K562 (cell line): ENCODE results near the gene RHBG. TPM values are rescaled to one million over a fixed set of nuclear protein-coding genes. Genes with fewer than 3 reads are reported as not detected.

Source experiments
- ATAC-seq: fragments of 200-7000 bp; cut with Tn5 transposase; 3 replicates; pipeline ENCODE4 v1.9.1; 2020; ENCODE audit warnings: moderate library complexity
- BruUV-seq: library from RNA; stranded (reverse); fragments of 400-500 nt; replicated peaks from 2 replicates; lab custom pipeline; 2021; lab: Mats Ljungman, UMichigan
- CTCF ChIA-PET: fragments of 300-600 bp; formaldehyde crosslinking; extraction: SDS; loops from one replicate; lab custom pipeline; 2021; ENCODE audit warnings: low intra/inter-chr PET ratio; lab: Yijun Ruan, JAX
- POLR2A ChIA-PET: fragments of 300-600, 350-650 bp; sonication (Branson Sonifier 250); formaldehyde crosslinking; extraction: SDS; loops from one replicate; lab custom pipeline; 2021; ENCODE audit warnings: antibody characterized with exemption, inconsistent platforms; lab: Yijun Ruan, JAX
- DNase-seq, 4 experiments: peaks; one replicate each; pipeline versions ENCODE4 v3.0.0 to v3.0.0-alpha.2; 2011 to 2018; ENCODE audit warnings: low spot score in 3 of 4, mixed read lengths in 3 of 4; ENCODE audit errors: extremely low read depth in 1 of 4
- FAIRE-seq: peaks from 2 replicates; lab custom pipeline; 2011; peaks lifted over from hg19 to GRCh38; lab: Jason Lieb, UNC
- H2AFZ ChIP-seq: 2 replicates; pipeline ENCODE4 v1.6.0; 2011; ENCODE audit warnings: low read depth, low read length, control low read depth, inconsistent platforms
- H3K27ac ChIP-seq: fragments of 200-600 bp; 3 replicates; pipeline ENCODE4 v1.8.0; 2011; ENCODE audit warnings: low read depth, mild to moderate bottlenecking, control low read depth, inconsistent platforms, low read length, moderate library complexity, mixed read lengths; ENCODE audit errors: extremely low read depth
- H3K27me3 ChIP-seq, 2 experiments: fragments of 300-600 bp in 1 of 2; 2 replicates in 1 of 2; 3 replicates in 1 of 2; pipeline versions ENCODE4 v1.6.0 to v1.8.0; 2011; ENCODE audit warnings: inconsistent platforms in 2 of 2, low read length in 2 of 2, mild to moderate bottlenecking in 1 of 2, mixed read lengths in 1 of 2, moderate library complexity in 1 of 2; ENCODE audit not compliant: control insufficient read depth in 2 of 2, insufficient read depth in 2 of 2
- H3K36me3 ChIP-seq: fragments of 300-600 bp; 3 replicates; pipeline ENCODE4 v1.8.0; 2011; ENCODE audit warnings: mild to moderate bottlenecking, low read length, inconsistent platforms; ENCODE audit not compliant: control insufficient read depth, insufficient read depth
- H3K4me1 ChIP-seq, 2 experiments: fragments of 200-600 bp in 1 of 2; replicated peaks in 1 of 2; 2 replicates in 1 of 2; 3 replicates in 1 of 2; pipeline versions ENCODE4 v1.5.1 to v1.8.0; 2011; ENCODE audit warnings: inconsistent platforms in 2 of 2, low read length in 2 of 2, mild to moderate bottlenecking in 1 of 2, mixed read lengths in 1 of 2, moderate library complexity in 1 of 2; ENCODE audit not compliant: control insufficient read depth in 2 of 2, insufficient read depth in 2 of 2
- H3K4me2 ChIP-seq: 2 replicates; pipeline ENCODE4 v1.6.1; 2011; ENCODE audit warnings: low read length, control low read depth, inconsistent platforms, mixed read lengths; ENCODE audit not compliant: insufficient read depth
- H3K4me3 ChIP-seq: fragments of 200-600 bp; sonication (generic), shearing (Covaris generic); 2 replicates; pipeline ENCODE4 v1.5.1; 2016; ENCODE audit warnings: control low read depth, inconsistent platforms
- H3K79me2 ChIP-seq: fragments of 200-600 bp; 3 replicates; pipeline ENCODE4 v1.8.0; 2011; ENCODE audit warnings: low read length, inconsistent platforms; ENCODE audit not compliant: control insufficient read depth, insufficient read depth
- H3K9ac ChIP-seq, 2 experiments: 2 replicates each; pipeline versions ENCODE4 v1.6.0 to v1.6.1; 2011; ENCODE audit warnings: low read depth in 2 of 2, low read length in 2 of 2, control low read depth in 1 of 2, inconsistent platforms in 1 of 2, mild to moderate bottlenecking in 1 of 2, mixed read lengths in 1 of 2; ENCODE audit not compliant: insufficient read depth in 1 of 2
- H3K9me1 ChIP-seq: one replicate; pipeline ENCODE4 v1.6.0; 2011; ENCODE audit warnings: inconsistent platforms, mild to moderate bottlenecking, low read length, moderate library complexity; ENCODE audit not compliant: control insufficient read depth, insufficient read depth
- H3K9me3 ChIP-seq: replicated peaks from 2 replicates; pipeline ENCODE4 v1.5.1; 2011; ENCODE audit warnings: low read depth, low read length, inconsistent platforms; ENCODE audit not compliant: control insufficient read depth, insufficient read depth
- H4K20me1 ChIP-seq: replicated peaks from 2 replicates; pipeline ENCODE4 v1.6.1; 2011; ENCODE audit warnings: low read length, inconsistent platforms, mixed read lengths; ENCODE audit not compliant: control insufficient read depth, insufficient read depth
- BRCA1 ChIP-seq, 2 experiments: fragments of 450-650 bp in 1 of 2; sonication (generic) in 1 of 2; formaldehyde crosslinking in 1 of 2; IDR thresholded peaks; 2 replicates each; pipeline versions ENCODE4 v1.5.0 to v1.6.1; 2017 to 2020; ENCODE audit warnings: mild to moderate bottlenecking in 1 of 2, missing genetic modification reagents in 1 of 2
- E2F3 ChIP-seq: fragments of 250-450 bp; sonication (Bioruptor Pico); IDR thresholded peaks from 2 replicates; pipeline ENCODE4 v1.4.0; 2020; ENCODE audit warnings: mild to moderate bottlenecking
- EHMT2 ChIP-seq: fragments of 450-650 bp; IDR thresholded peaks from 2 replicates; pipeline ENCODE4 v1.6.1; 2018; ENCODE audit warnings: antibody characterized with exemption
- HDAC3 ChIP-seq: fragments of 450-650 bp; IDR thresholded peaks from 2 replicates; pipeline ENCODE4 v1.6.1; 2018; ENCODE audit warnings: borderline replicate concordance, mild to moderate bottlenecking, moderate library complexity; ENCODE audit not compliant: partially characterized antibody
- KAT2B ChIP-seq: IDR thresholded peaks from one replicate; pipeline ENCODE4 v1.6.1; 2012; ENCODE audit warnings: low read depth, mild to moderate bottlenecking, control low read depth, inconsistent platforms, low read length, moderate library complexity
- MAFG ChIP-seq: fragments of 450-650 bp; conservative IDR thresholded peaks from 2 replicates; pipeline ENCODE4 v1.6.1; 2016; ENCODE audit warnings: missing genetic modification characterization, missing compliant biosample characterization
- PHB ChIP-seq: fragments of 250-450 bp; sonication (Bioruptor Pico); IDR thresholded peaks from 2 replicates; pipeline ENCODE4 v1.5.0; 2021
- POLR3G ChIP-seq: IDR thresholded peaks from 2 replicates; pipeline ENCODE4 v1.6.1; 2011; ENCODE audit not compliant: insufficient read length, insufficient replicate concordance; ENCODE audit errors: extremely low read depth
- SIN3A ChIP-seq, 2 experiments: fragments of 150-350 bp in 1 of 2; IDR thresholded peaks; 2 replicates each; pipeline ENCODE4 v1.6.1; 2011 to 2016; ENCODE audit warnings: borderline replicate concordance in 2 of 2, low read depth in 2 of 2, low read length in 2 of 2, mild to moderate bottlenecking in 2 of 2, moderate library complexity in 2 of 2; ENCODE audit not compliant: control insufficient read depth in 1 of 2
- SMARCB1 ChIP-seq: IDR thresholded peaks from 2 replicates; pipeline ENCODE4 v1.6.1; 2011; ENCODE audit warnings: improper control_type of control experiment, low read depth; ENCODE audit not compliant: insufficient read length
- ZNF23 ChIP-seq: fragments of 250-450 bp; sonication (Bioruptor Pico); IDR thresholded peaks from 2 replicates; pipeline ENCODE4 v1.4.0; 2020; ENCODE audit warnings: mild to moderate bottlenecking
- ZNF232 ChIP-seq: sonication (generic); formaldehyde crosslinking; IDR thresholded peaks from 2 replicates; pipeline ENCODE4 v1.8.0; 2022; ENCODE audit warnings: mild to moderate bottlenecking, missing genetic modification reagents
- ZNF79 ChIP-seq: fragments of 250-450 bp; sonication (Bioruptor Pico); IDR thresholded peaks from 2 replicates; pipeline ENCODE4 v1.4.0; 2020; ENCODE audit warnings: low read depth, mild to moderate bottlenecking, moderate library complexity
- WGBS: fragments of 100-300 bp; shearing (Covaris generic); methylation state at CpG from one replicate; pipeline ENCODE4 v1.1.6; 2016; ENCODE audit warnings: low coverage, mixed read lengths; ENCODE audit not compliant: insufficient coverage; ENCODE audit errors: missing lambda C conversion rate; 5-methylcytosine and 5-hydroxymethylcytosine counted together
- in situ Hi-C: fragments of 300-500 bp; cut with MboI; formaldehyde crosslinking; loops from 4 replicates; pipeline ENCODE4 v1.15.0; 2018; ENCODE audit warnings: inconsistent platforms, mixed read lengths
- intact Hi-C: fragments of 100-400 bp; cut with micrococcal nuclease; formaldehyde crosslinking; loops from 2 replicates; pipeline ENCODE4 v1.14.2; 2022
- polyA plus RNA-seq, 8 experiments: library from polyadenylated mRNA; depleted of rRNA in 4 of 8; stranded (reverse) in 5 of 8; unstranded in 3 of 8; fragments of >200 nt; fragmentation: Nextera tagmentation in 2 of 8; fragmentation: Illumina TruSeq in 1 of 8; extraction: Ambion mirVana in 2 of 8; extraction: Trizol in 1 of 8; gene quantifications; 2 replicates each; pipeline versions ENCODE4 v1.2.1 to v1.2.3, GENCODE V29; 2011 to 2014; ENCODE audit warnings: inconsistent platforms in 1 of 8, missing spikeins in 1 of 8
- total RNA-seq, 7 experiments: library from RNA; depleted of rRNA in 6 of 7; stranded (reverse); fragments of >200 nt in 6 of 7; fragmentation: Illumina TruSeq in 2 of 7; extraction: Trizol in 2 of 7; gene quantifications; 2 replicates each; pipeline versions ENCODE4 v1.2.1 to v1.2.3, GENCODE V29; 2011 to 2021; ENCODE audit warnings: low replicate concordance in 1 of 7
- TF ChIP-seq, protein P1 (sequence below): conservative IDR thresholded peaks from 2 replicates; pipeline ENCODE4 v1.6.1; 2011; ENCODE audit warnings: low read depth, mild to moderate bottlenecking, low read length; ENCODE audit not compliant: control insufficient read depth
- TF ChIP-seq, protein P2 (sequence below): fragments of 450-650 bp; IDR thresholded peaks from 2 replicates; pipeline ENCODE4 v1.6.1; 2016; ENCODE audit warnings: antibody characterized with exemption
- TF ChIP-seq, protein P3 (sequence below): sonication (generic); formaldehyde crosslinking; IDR thresholded peaks from 2 replicates; pipeline ENCODE4 v1.8.0; 2022; ENCODE audit warnings: missing genetic modification reagents, mild to moderate bottlenecking, moderate library complexity, borderline replicate concordance

RHBG gene
- total and polyA plus RNA-seq, 9 of the 15 experiments (the other 6 are each of a cell fraction or from before 2014, with no cell fraction given): not detected

DNA sequence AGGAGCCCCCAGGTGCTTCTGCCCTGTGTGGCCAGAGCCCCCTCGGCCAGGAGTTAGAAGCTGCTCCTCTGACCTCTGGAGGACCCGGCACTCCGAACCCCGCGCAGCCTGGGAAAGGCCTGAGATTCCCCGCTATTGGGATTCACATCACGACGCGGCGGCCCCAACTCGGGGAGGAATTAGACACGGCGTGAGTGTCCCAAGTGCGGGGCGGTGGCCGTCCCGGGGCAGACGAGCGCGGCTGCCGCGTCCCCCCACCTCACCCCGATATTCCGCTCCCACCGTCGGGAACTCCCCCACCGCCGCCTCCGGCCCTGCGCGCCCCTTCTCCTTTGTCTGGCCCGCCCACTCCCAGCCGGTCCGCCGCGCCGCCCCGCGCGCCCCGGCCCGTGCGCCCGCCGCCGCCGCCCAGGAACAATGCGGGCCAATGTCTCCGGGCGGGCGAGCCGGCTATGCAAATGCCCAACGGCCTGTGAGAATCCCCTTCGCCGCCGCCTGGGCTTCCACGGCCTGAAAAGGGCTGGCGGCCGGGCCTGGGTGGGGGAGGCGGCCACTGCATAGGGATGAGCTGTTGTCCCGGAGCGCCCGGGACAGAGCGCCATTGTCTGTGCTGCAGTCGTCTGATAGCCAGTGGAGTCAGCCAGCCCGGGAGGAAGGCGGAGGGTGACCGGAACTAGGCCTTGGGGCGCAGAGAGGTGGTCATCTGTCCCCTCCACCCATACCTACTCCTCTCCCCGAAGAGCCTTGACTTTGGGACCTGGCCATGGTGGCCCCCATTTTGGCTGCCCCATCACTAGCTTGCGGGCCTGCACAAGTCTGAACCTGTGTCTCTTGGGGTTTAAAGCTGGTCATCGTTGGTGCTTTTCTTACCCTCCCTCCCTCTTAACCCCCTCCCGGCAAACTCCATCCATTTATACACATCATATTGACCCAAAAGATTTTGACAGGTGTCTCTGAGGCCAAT lies 19.4 kb downstream of the RHBG start:
- Histone ChIP-seq H3K9ac (no peak overlapping the region), H3K4me2 (no peak overlapping the region), H2AFZ (no peak overlapping the region), H3K9me3 (no peaks in the 10 kb centered on the region), H3K9me1 (no peaks in the 10 kb centered on the region), H3K36me3 (no peaks in the 10 kb centered on the region), H3K4me1 (peaks cover 0 to 31% of the 10 kb centered on the region in 2 experiments; a peak in 2 of 5 replicates), H3K4me3 (no peak overlapping the region), H3K27me3 (peaks cover 11 to 18% of the 10 kb centered on the region in 2 experiments; a peak in 4 of 5 replicates), H3K79me2 (no peaks in the 10 kb centered on the region), H3K27ac (no peak overlapping the region), H4K20me1 (peaks cover 3% of the 10 kb centered on the region; the same call in 1 of the 2 replicates)
- WGBS: 22% methylated on average over 29 of the region's 73 CpGs
- no TSS peak for BruUV-seq
- FAIRE-seq (no peak), DNase-seq (no peak), ATAC-seq (no peak)
- CTCF ChIA-PET: interaction anchor here (0.5 to 10.1 kb wide), 2 partner anchors 56 to 333 kb away, joined by 4 to 240 read pairs; no protein-coding TSS in a partner anchor
- TF ChIP-seq BRCA1 (IDR thresholded peaks at IDR 0.05) (no peak), BRCA1 (CRISPR knock-in tag; IDR thresholded peaks at IDR 0.05) (no peak), ZNF79 (CRISPR knock-in tag) (no peak), HDAC3 (no peak), PHB (CRISPR knock-in tag) (no peak), E2F3 (no peak), POLR3G (no peak), KAT2B (no peak), MAFG (tag) (no peak), ZNF23 (CRISPR knock-in tag) (no peak), SMARCB1 (no peak), SIN3A (IDR thresholded peaks at IDR 0.05; ENCODE audit: borderline replicate concordance in 2 of 2, control insufficient read depth in 1 of 2, low read depth in 2 of 2, low read length in 2 of 2) (no peak), ZNF232 (CRISPR knock-in tag) (no peak), EHMT2 (no peak)
- TF ChIP-seq, protein P1, sequence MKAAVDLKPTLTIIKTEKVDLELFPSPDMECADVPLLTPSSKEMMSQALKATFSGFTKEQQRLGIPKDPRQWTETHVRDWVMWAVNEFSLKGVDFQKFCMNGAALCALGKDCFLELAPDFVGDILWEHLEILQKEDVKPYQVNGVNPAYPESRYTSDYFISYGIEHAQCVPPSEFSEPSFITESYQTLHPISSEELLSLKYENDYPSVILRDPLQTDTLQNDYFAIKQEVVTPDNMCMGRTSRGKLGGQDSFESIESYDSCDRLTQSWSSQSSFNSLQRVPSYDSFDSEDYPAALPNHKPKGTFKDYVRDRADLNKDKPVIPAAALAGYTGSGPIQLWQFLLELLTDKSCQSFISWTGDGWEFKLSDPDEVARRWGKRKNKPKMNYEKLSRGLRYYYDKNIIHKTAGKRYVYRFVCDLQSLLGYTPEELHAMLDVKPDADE: no peak
- TF ChIP-seq, protein P2, sequence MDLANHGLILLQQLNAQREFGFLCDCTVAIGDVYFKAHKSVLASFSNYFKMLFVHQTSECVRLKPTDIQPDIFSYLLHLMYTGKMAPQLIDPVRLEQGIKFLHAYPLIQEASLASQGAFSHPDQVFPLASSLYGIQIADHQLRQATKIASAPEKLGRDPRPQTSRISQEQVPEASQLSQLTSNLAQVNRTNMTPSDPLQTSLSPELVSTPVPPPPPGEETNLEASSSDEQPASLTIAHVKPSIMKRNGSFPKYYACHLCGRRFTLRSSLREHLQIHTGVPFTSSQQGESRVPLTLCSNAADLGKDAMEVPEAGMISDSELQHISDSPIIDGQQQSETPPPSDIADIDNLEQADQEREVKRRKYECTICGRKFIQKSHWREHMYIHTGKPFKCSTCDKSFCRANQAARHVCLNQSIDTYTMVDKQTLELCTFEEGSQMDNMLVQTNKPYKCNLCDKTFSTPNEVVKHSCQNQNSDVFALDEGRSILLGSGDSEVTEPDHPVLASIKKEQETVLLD: no peak
- TF ChIP-seq, protein P3, sequence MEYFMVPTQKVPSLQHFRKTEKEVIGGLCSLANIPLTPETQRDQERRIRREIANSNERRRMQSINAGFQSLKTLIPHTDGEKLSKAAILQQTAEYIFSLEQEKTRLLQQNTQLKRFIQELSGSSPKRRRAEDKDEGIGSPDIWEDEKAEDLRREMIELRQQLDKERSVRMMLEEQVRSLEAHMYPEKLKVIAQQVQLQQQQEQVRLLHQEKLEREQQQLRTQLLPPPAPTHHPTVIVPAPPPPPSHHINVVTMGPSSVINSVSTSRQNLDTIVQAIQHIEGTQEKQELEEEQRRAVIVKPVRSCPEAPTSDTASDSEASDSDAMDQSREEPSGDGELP (CRISPR knock-in tag): no peak
- POLR2A ChIA-PET: interaction anchor here (1.2 to 1.3 kb wide), 2 partner anchors 12 to 44 kb away, joined by 3 to 6 read pairs; no protein-coding TSS in a partner anchor
- intact Hi-C loops (no loop called here), in situ Hi-C loops (loop anchor here (5.0 kb wide), 2 partner anchors 54 to 214 kb away; partner anchors contain the start of gene GPATCH4)
